CD4-positive, alpha-beta T cell (primary cell): ENCODE measurements around the gene PCDHA8. TPM values are rescaled to one million over a fixed set of nuclear protein-coding genes. Genes with fewer than 3 reads are reported as not detected.

Source experiments
- ATAC-seq: fragments of 200-7000 bp; cut with Tn5 transposase; one replicate; pipeline ENCODE4 v1.10.0; 2022; ENCODE audit warnings: mild to moderate bottlenecking; ENCODE audit not compliant: poor library complexity
- CTCF ChIA-PET: fragments of 350-600 bp; sonication (Branson Sonifier 250); formaldehyde crosslinking; loops from one replicate; lab custom pipeline; 2021; ENCODE audit warnings: antibody characterized with exemption, inconsistent platforms; lab: Charles Lee
- POLR2A ChIA-PET: fragments of 350-600 bp; sonication (Branson Sonifier 250); formaldehyde crosslinking; loops from one replicate; lab custom pipeline; 2021; ENCODE audit warnings: antibody characterized with exemption, inconsistent platforms; lab: Charles Lee
- DNase-seq, 14 experiments: peaks; one replicate each; pipeline ENCODE4 v3.0.0-alpha.2; 2013 to 2020; ENCODE audit warnings: mixed read lengths in 2 of 14
- H3K27ac ChIP-seq, 2 donors: one replicate each; pipeline versions ENCODE4 v1.5.1 to v1.7.0; 2013; ENCODE audit warnings: low read length in 2 of 2, low read depth in 1 of 2, mild to moderate bottlenecking in 1 of 2
- H3K27me3 ChIP-seq, 2 experiments: 1 replicate in 1 of 2; 2 replicates in 1 of 2; pipeline versions ENCODE4 v1.6.1 to v1.7.0; 2013; ENCODE audit warnings: low read length in 2 of 2, control low read depth in 1 of 2, mild to moderate bottlenecking in 1 of 2, moderate library complexity in 1 of 2; ENCODE audit not compliant: insufficient read depth in 2 of 2, control insufficient read depth in 1 of 2
- H3K36me3 ChIP-seq: one replicate; pipeline ENCODE4 v1.6.1; 2013; ENCODE audit warnings: low read length, control low read depth; ENCODE audit not compliant: insufficient read depth
- H3K4me1 ChIP-seq: one replicate; pipeline ENCODE4 v1.6.1; 2013; ENCODE audit warnings: low read length, control low read depth; ENCODE audit not compliant: insufficient read depth
- H3K4me3 ChIP-seq: one replicate; pipeline ENCODE4 v1.5.1; 2013; ENCODE audit warnings: mild to moderate bottlenecking, low read length, moderate library complexity
- H3K9me3 ChIP-seq, 2 experiments: 1 replicate in 1 of 2; 2 replicates in 1 of 2; pipeline versions ENCODE4 v1.6.1 to v1.7.0; 2013; ENCODE audit warnings: low read length in 2 of 2, mild to moderate bottlenecking in 2 of 2, control low read depth in 1 of 2, moderate library complexity in 1 of 2; ENCODE audit not compliant: control insufficient read depth in 1 of 2, insufficient read depth in 1 of 2
- H3K27ac Mint-ChIP-seq: one replicate; pipeline ENCODE4 v1.8.0; 2020; ENCODE audit warnings: mixed read lengths
- H3K27me3 Mint-ChIP-seq: one replicate; pipeline ENCODE4 v1.8.0; 2021; ENCODE audit warnings: mixed read lengths
- H3K36me3 Mint-ChIP-seq: one replicate; pipeline ENCODE4 v1.8.0; 2021; ENCODE audit warnings: low read depth, mixed read lengths
- H3K4me1 Mint-ChIP-seq: one replicate; pipeline ENCODE4 v1.8.0; 2021; ENCODE audit warnings: low read depth, mixed read lengths
- H3K4me3 Mint-ChIP-seq: one replicate; pipeline ENCODE4 v1.8.0; 2020; ENCODE audit warnings: mild to moderate bottlenecking, mixed read lengths
- H3K9me3 Mint-ChIP-seq: one replicate; pipeline ENCODE4 v1.8.0; 2020; ENCODE audit warnings: mixed read lengths
- intact Hi-C, 2 experiments: fragments of 100-400 bp; cut with DNase I in 1 of 2; cut with micrococcal nuclease in 1 of 2; formaldehyde crosslinking; loops; one replicate each; pipeline versions ENCODE4 v1.15.1 to v1.9.0; 2023 to 2025; cut with DNase I, micrococcal nuclease
- total RNA-seq, 174 experiments: library from RNA in 2 of 174; stranded (reverse) in 2 of 174; gene quantifications; one replicate each; pipeline ENCODE4 v1.2.3 and lab custom pipeline; 2021 to 2026
- TF ChIP-seq, protein P1 (sequence below): fragments of 200-600 bp; IDR thresholded peaks from one replicate; pipeline ENCODE4 v1.8.0; 2022; ENCODE audit warnings: antibody characterized with exemption, mild to moderate bottlenecking

PCDHA8 gene
- total RNA-seq, 2 experiments from 2014 or later: not detected

- TF ChIP-seq, protein P1, sequence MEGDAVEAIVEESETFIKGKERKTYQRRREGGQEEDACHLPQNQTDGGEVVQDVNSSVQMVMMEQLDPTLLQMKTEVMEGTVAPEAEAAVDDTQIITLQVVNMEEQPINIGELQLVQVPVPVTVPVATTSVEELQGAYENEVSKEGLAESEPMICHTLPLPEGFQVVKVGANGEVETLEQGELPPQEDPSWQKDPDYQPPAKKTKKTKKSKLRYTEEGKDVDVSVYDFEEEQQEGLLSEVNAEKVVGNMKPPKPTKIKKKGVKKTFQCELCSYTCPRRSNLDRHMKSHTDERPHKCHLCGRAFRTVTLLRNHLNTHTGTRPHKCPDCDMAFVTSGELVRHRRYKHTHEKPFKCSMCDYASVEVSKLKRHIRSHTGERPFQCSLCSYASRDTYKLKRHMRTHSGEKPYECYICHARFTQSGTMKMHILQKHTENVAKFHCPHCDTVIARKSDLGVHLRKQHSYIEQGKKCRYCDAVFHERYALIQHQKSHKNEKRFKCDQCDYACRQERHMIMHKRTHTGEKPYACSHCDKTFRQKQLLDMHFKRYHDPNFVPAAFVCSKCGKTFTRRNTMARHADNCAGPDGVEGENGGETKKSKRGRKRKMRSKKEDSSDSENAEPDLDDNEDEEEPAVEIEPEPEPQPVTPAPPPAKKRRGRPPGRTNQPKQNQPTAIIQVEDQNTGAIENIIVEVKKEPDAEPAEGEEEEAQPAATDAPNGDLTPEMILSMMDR: no peak
- H3K36me3 Mint-ChIP-seq: no peaks in the 10 kb centered on the region
- peaks cover 4 to 7% of the 10 kb centered on the region in 2 experiments for H3K27me3 ChIP-seq
- DNase-seq (no peak), ATAC-seq (no peak)
- no peak overlapping the region for H3K4me3 ChIP-seq
- no peaks in the 10 kb centered on the region for H3K36me3 ChIP-seq
- H3K27ac Mint-ChIP-seq: no peak overlapping the region
- peaks cover 13 to 34% of the 10 kb centered on the region in 2 experiments for H3K9me3 ChIP-seq
- H3K4me3 Mint-ChIP-seq: no peak overlapping the region
- intact Hi-C loops: no loop called here
- H3K27me3 Mint-ChIP-seq: peaks cover 50% of the 10 kb centered on the region
- H3K4me1 Mint-ChIP-seq: no peaks in the 10 kb centered on the region
- H3K27ac ChIP-seq: no peak overlapping the region
- peaks cover 4% of the 10 kb centered on the region for H3K9me3 Mint-ChIP-seq
- ChIA-PET POLR2A (no interaction called here), CTCF (no interaction called here)
- H3K4me1 ChIP-seq: no peaks in the 10 kb centered on the region
Measured at GRCh38 chr5:140862441-140863295, 21.7 kb downstream of the PCDHA8 start.

GRCh38 chr5:140868721-140869554 is 28.0 kb downstream of the PCDHA8 start, which contains the start of gene PCDHA11:
Gene PCDHA11 (plus strand): TSS chr5:140868957. CDS start chr5:140869104, 147 bp downstream.
- intact Hi-C loops: no loop called here

GRCh38 chr5:140869555-140869886 is 28.5 kb downstream of the PCDHA8 start:
- H3K9me3 Mint-ChIP-seq: peaks cover 10% of the 10 kb centered on the region
- H3K4me3 Mint-ChIP-seq: no peak overlapping the region
- H3K27me3 Mint-ChIP-seq: peaks cover 50% of the 10 kb centered on the region
- intact Hi-C loops: no loop called here
- peaks cover 13 to 26% of the 10 kb centered on the region in 2 experiments for H3K27me3 ChIP-seq
- DNase-seq (no peak), ATAC-seq (no peak)
- ChIA-PET CTCF (no interaction called here), POLR2A (no interaction called here)
- no peaks in the 10 kb centered on the region for H3K4me1 Mint-ChIP-seq
- H3K9me3 ChIP-seq: peaks cover 10 to 21% of the 10 kb centered on the region in 2 experiments
- H3K36me3 Mint-ChIP-seq: no peaks in the 10 kb centered on the region
- H3K27ac ChIP-seq: no peak overlapping the region
- TF ChIP-seq, protein P1: no peak
- no peaks in the 10 kb centered on the region for H3K4me1 ChIP-seq
- no peak overlapping the region for H3K4me3 ChIP-seq
- H3K36me3 ChIP-seq: no peaks in the 10 kb centered on the region
- no peak overlapping the region for H3K27ac Mint-ChIP-seq

More at GRCh38 chr5:140868721-140869554, 28.0 kb downstream of the PCDHA8 start, which contains the start of gene PCDHA11:
- POLR2A ChIA-PET: no interaction called here
- Histone ChIP-seq H3K27me3 (peaks cover 13 to 23% of the 10 kb centered on the region in 2 experiments), H3K36me3 (no peaks in the 10 kb centered on the region), H3K27ac (no peak within 1 kb of the TSS), H3K4me3 (no peak within 1 kb of the TSS), H3K9me3 (peaks cover 10 to 21% of the 10 kb centered on the region in 2 experiments), H3K4me1 (no peaks in the 10 kb centered on the region)
- H3K36me3 Mint-ChIP-seq: no peaks in the 10 kb centered on the region
- CTCF ChIA-PET: no interaction called here
- DNase-seq: no peak
- H3K4me3 Mint-ChIP-seq: no peak within 1 kb of the TSS
- TF ChIP-seq, protein P1: no peak
- peaks cover 48% of the 10 kb centered on the region for H3K27me3 Mint-ChIP-seq
- H3K9me3 Mint-ChIP-seq: peaks cover 5% of the 10 kb centered on the region
- no peak for ATAC-seq
- no peak within 1 kb of the TSS for H3K27ac Mint-ChIP-seq
- H3K4me1 Mint-ChIP-seq: no peaks in the 10 kb centered on the region
